Calu3 (cell line): ENCODE measurements around the gene ZNF556. TPM values are rescaled to one million over a fixed set of nuclear protein-coding genes. Genes with fewer than 3 reads are reported as not detected.

Experiments used
- BruUV-seq: library from RNA; stranded (reverse); fragments of 400-500 nt; replicated peaks from 2 replicates; lab custom pipeline; 2021; lab: Mats Ljungman, UMichigan
- CTCF ChIA-PET: fragments of 300-600 bp; sonication (Branson Sonifier 250); formaldehyde crosslinking; loops from one replicate; lab custom pipeline; 2022; ENCODE audit warnings: antibody characterized with exemption; lab: Charles Lee
- DNase-seq: peaks from one replicate; pipeline ENCODE4 v3.0.0; 2022
- H3K27ac Mint-ChIP-seq: one replicate; pipeline ENCODE4 v1.8.0; 2022; ENCODE audit warnings: mixed read lengths; ENCODE audit not compliant: unreplicated experiment
- H3K27me3 Mint-ChIP-seq: one replicate; pipeline ENCODE4 v1.8.0; 2022; ENCODE audit warnings: mixed read lengths; ENCODE audit not compliant: unreplicated experiment
- H3K36me3 Mint-ChIP-seq: one replicate; pipeline ENCODE4 v1.8.0; 2022; ENCODE audit warnings: mild to moderate bottlenecking, moderate library complexity, mixed read lengths; ENCODE audit not compliant: insufficient read depth, unreplicated experiment
- H3K4me1 Mint-ChIP-seq: one replicate; pipeline ENCODE4 v1.8.0; 2022; ENCODE audit warnings: mild to moderate bottlenecking, low read depth, mixed read lengths; ENCODE audit not compliant: unreplicated experiment
- H3K4me3 Mint-ChIP-seq: one replicate; pipeline ENCODE4 v1.8.0; 2022; ENCODE audit warnings: mild to moderate bottlenecking, low read depth, moderate library complexity, mixed read lengths; ENCODE audit not compliant: unreplicated experiment
- H3K9me3 Mint-ChIP-seq: one replicate; pipeline ENCODE4 v1.8.0; 2022; ENCODE audit warnings: low read depth, mixed read lengths; ENCODE audit not compliant: unreplicated experiment
- intact Hi-C: fragments of 100-400 bp; cut with micrococcal nuclease; formaldehyde crosslinking; loops from one replicate; pipeline ENCODE4 v1.10.0; 2022; ENCODE audit not compliant: unreplicated experiment
- total RNA-seq: library from RNA; stranded (reverse); gene quantifications from 2 replicates; pipeline ENCODE4 v1.2.3, GENCODE V29; 2022
- TF ChIP-seq, protein P1 (sequence below): fragments of 200-600 bp; IDR thresholded peaks from one replicate; pipeline ENCODE4 v1.8.0; 2022; ENCODE audit warnings: antibody characterized with exemption; ENCODE audit not compliant: unreplicated experiment

The ZNF556 gene
- total RNA-seq, 1 experiment from 2014 or later = not detected

DNA sequence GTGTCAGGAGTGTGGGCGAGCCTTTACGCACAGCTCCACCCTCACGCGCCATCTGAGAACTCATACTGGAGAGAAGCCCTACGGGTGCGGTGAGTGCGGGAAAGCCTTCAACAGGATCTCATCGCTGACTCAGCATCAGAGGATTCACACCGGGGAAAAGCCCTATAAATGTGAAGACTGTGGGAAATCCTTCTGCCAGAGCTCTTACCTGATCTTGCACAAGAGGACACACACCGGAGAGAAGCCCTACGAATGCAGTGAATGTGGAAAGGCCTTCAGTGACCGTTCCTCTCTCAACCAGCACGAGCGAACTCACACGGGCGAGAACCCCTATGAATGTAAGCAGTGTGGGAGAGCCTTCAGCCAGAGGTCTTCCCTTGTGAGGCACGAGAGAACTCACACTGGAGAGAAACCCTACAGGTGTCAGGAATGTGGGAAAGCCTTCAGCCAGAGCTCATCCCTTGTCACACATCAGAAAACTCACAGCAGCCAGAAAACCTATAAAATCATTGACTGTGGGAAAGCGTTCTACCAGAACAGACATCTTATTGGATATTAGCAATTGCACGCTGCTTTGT, 32.8 kb upstream of the ZNF556 start:
- Mint-ChIP-seq H3K9me3 (peaks cover 2% of the 10 kb centered on the region), H3K27ac (no peak overlapping the region), H3K27me3 (no peaks in the 10 kb centered on the region), H3K36me3 (no peaks in the 10 kb centered on the region), H3K4me3 (no peak overlapping the region), H3K4me1 (no peaks in the 10 kb centered on the region)
- no peak for DNase-seq
- CTCF ChIA-PET = no interaction called here
- BruUV-seq = no TSS peak
- intact Hi-C loops = no loop called here
- TF ChIP-seq, protein P1, sequence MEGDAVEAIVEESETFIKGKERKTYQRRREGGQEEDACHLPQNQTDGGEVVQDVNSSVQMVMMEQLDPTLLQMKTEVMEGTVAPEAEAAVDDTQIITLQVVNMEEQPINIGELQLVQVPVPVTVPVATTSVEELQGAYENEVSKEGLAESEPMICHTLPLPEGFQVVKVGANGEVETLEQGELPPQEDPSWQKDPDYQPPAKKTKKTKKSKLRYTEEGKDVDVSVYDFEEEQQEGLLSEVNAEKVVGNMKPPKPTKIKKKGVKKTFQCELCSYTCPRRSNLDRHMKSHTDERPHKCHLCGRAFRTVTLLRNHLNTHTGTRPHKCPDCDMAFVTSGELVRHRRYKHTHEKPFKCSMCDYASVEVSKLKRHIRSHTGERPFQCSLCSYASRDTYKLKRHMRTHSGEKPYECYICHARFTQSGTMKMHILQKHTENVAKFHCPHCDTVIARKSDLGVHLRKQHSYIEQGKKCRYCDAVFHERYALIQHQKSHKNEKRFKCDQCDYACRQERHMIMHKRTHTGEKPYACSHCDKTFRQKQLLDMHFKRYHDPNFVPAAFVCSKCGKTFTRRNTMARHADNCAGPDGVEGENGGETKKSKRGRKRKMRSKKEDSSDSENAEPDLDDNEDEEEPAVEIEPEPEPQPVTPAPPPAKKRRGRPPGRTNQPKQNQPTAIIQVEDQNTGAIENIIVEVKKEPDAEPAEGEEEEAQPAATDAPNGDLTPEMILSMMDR = no peak

DNA sequence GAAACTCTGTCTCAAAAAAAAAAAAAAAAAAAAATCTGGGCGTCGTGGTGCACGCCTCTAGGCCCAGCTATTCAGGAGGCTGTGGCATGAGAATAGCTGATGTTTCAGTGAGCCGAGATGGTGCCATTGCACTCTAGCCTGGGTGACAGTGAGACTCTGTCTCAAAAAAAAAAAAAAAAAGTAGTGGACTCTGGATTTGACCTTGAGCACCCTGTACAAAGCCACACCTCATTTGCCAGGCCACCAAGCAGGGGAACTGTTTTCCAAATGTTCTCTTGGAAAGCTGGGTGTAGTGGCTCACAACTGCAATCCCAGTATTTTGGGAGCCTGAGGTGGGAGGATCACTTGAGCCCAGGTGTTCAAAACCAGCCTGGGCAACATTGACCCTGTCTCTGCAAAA, 29.7 kb upstream of the ZNF556 start:
- intact Hi-C loops = no loop called here
- Mint-ChIP-seq H3K27me3 (no peaks in the 10 kb centered on the region), H3K9me3 (peaks cover 3% of the 10 kb centered on the region), H3K4me1 (peaks cover 5% of the 10 kb centered on the region), H3K4me3 (no peak overlapping the region), H3K27ac (no peak overlapping the region), H3K36me3 (peaks cover 21% of the 10 kb centered on the region)
- BruUV-seq = no TSS peak
- CTCF ChIA-PET = no interaction called here
- TF ChIP-seq, protein P1 = no peak
- DNase-seq = no peak

DNA sequence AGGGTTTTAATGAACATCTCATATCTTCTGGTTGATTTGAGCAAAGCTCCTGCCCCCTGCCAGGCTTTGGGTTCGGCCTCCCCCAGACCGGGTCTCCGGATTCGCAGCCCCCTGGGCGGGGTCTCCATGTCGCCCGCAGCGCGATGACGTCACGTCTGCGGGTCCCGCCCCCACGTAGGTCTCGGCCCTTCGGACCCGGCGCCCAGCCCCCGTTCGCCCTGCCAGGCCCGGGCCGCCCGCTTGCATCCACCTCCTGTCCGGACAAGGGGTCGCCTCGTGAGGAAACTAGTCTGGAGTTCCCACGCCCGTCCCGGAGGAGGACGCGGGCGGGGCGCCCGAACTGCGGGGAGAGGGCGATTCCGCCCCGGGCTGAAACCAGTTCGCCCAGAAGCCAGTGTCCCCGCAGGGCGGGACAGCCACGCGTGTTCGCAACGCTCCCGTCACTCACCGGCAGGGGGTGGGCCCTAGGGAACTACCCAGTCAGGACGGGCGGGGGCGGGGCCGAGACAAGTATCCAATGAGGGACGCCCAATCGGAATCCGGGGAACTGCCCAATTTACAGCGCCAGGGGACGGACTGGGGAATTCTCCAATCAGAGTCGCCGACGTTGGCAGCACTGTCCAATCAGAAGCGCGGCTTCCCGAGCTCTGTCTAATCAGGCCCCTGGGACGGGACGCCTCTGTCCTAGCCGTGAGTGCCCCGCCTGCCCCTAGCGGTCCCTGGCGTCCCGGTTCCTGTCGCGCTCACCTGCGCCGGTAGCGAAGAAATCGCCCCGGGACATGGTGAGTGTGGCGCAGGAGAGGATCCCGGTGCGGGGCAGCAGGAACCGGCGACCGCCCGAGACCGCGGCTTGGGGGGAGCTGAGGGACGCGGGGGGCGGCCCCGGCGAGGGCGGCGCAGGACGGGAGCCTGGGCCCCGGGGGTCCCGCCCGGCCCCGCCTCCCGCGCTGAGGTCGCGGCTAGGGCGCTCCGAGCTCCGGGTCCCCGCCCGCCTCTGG, 26.0 kb upstream of the ZNF556 start, which contains the start of gene ZNF555:
Gene ZNF555, plus strand, starts transcription at position 682 of the 998 bp plus-strand sequence. Its CDS starts 98 bp downstream, at position 780.
- Mint-ChIP-seq H3K27me3 (no peaks in the 10 kb centered on the region), H3K4me1 (peaks cover 9% of the 10 kb centered on the region), H3K27ac (peak within 1 kb of the TSS; percentile 88), H3K36me3 (peaks cover 31% of the 10 kb centered on the region), H3K4me3 (peak within 1 kb of the TSS; percentile 83), H3K9me3 (peaks cover 4% of the 10 kb centered on the region)
- CTCF ChIA-PET = interaction anchor here (0.6 to 1.6 kb wide), 4 partner anchors 9 to 109 kb away, joined by 3 to 4 read pairs (median 3); partner anchors contain the start of gene ZNF57
- intact Hi-C loops = no loop called here
- TF ChIP-seq, protein P1 = peak; percentile 22
- DNase-seq = peak; percentile 96
- BruUV-seq = no TSS peak

DNA sequence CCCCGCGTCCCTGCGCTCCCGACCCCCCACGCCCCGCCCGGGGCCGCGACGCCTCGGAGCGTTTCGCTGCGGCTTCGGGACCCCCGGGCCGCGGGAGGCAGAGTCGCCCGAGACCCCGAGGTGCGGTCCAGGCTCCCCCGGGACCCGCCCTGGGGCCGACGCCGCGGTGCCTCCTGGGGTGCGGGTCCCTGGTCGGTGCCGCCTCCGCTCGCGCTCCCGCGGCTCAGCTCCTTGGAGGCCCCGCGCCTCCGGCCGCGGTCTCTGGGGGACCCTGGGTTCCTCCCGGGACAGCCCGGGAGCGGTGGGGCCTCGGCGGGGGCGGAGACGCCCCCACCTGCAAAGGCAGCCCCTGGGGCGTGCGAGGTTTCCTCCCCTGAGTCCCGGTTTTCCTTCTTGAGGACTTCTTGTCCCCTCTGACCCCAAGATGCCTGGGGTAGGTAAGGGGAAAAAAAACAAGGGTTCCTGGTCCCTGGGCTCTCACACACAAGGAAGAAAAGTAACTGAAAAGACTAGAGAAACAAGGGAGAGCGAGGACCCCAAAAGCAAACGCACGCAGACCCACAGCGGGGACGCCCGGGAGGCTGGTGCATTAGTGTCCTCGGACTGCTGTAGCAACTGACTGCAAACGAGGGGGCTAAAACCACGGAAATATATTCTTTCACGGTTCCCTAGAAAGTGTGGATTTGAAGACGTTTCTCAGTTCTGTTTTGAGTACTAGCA, 25.1 kb upstream of the ZNF556 start:
- H3K4me1 Mint-ChIP-seq = peaks cover 9% of the 10 kb centered on the region
- H3K27ac Mint-ChIP-seq = peak overlapping the region; percentile 34
- CTCF ChIA-PET = interaction anchor here (0.9 to 1.6 kb wide), 2 partner anchors 59 to 108 kb away, joined by 3 to 4 read pairs; partner anchors contain the start of gene ZNF57
- H3K4me3 Mint-ChIP-seq = peak overlapping the region; percentile 83
- BruUV-seq = no TSS peak
- intact Hi-C loops = no loop called here
- DNase-seq = no peak
- H3K9me3 Mint-ChIP-seq = peaks cover 2% of the 10 kb centered on the region
- H3K27me3 Mint-ChIP-seq = no peaks in the 10 kb centered on the region
- TF ChIP-seq, protein P1 = no peak
- H3K36me3 Mint-ChIP-seq = peaks cover 31% of the 10 kb centered on the region
